ENCODE data around the gene CARM1. TPM values are rescaled to one million over a fixed set of nuclear protein-coding genes. Genes with fewer than 3 reads are reported as not detected.

The CARM1 gene
- polyA plus RNA-seq, 2 of the 4 experiments (the other 2 are of a cell fraction) = 15.2 to 32.2 TPM

GRCh38 chr19:10871711-10872545 lies 575 bp downstream of the CARM1 start:
- no peaks in the 10 kb centered on the region for H3K9me3 ChIP-seq
- peak overlapping the region; percentile 99 for H3K4me3 ChIP-seq
- TF ChIP-seq ZNF302 (CRISPR knock-in tag; IDR thresholded peaks at IDR 0.05) = no peak
- no peak for TF ChIP-seq HOXA7 (CRISPR knock-in tag; IDR thresholded peaks at IDR 0.05)
- no peak for TF ChIP-seq HOXB13 (CRISPR knock-in tag; IDR thresholded peaks at IDR 0.05; ENCODE audit: low read depth)
- no peak for TF ChIP-seq KDM5A (IDR thresholded peaks at IDR 0.05)
- TF ChIP-seq RARB (CRISPR knock-in tag; IDR thresholded peaks at IDR 0.05) = no peak
- no peak for TF ChIP-seq KDM1A (IDR thresholded peaks at IDR 0.05; ENCODE audit: low read depth)
- no peak for TF ChIP-seq CEBPB (IDR thresholded peaks at IDR 0.05)
- no peak for TF ChIP-seq ZC3H11A (IDR thresholded peaks at IDR 0.05)
- TF ChIP-seq TP53 (CRISPR knock-in tag; IDR thresholded peaks at IDR 0.05) = no peak
- TF ChIP-seq RCOR1 (IDR thresholded peaks at IDR 0.05; ENCODE audit: low read depth, low read length) = no peak
- TF ChIP-seq HEYL (CRISPR knock-in tag; IDR thresholded peaks at IDR 0.05) = no peak
- TF ChIP-seq BCL3 (IDR thresholded peaks at IDR 0.05) = no peak
- no peak for TF ChIP-seq USF2 (IDR thresholded peaks at IDR 0.05)
- TF ChIP-seq RAD21 (conservative IDR thresholded peaks at IDR 0.05 in 1 of 2, IDR thresholded peaks at IDR 0.05 in 1 of 2) = no peak
- no peak for TF ChIP-seq PHF8 (IDR thresholded peaks at IDR 0.05; ENCODE audit: borderline replicate concordance, low read depth)
- TF ChIP-seq CTCF (IDR thresholded peaks at IDR 0.05) = no peak
- H3K4me1 ChIP-seq = peaks cover 11% of the 10 kb centered on the region; the same call in 1 of the 3 replicates
- FAIRE-seq = no peak
- H3K4me2 ChIP-seq = peak overlapping the region; percentile 80
- POLR2A ChIA-PET = interaction anchor here (0.8 kb wide), 1 partner anchor 65 kb away, joined by 5 read pairs; no protein-coding TSS in a partner anchor
- DNase-seq (ENCODE audit: low read depth in 1 of 2, low spot score in 1 of 2) = no peak
- ATAC-seq = peak; percentile 7 to 27; a peak in 4 of 6 replicates
- H3K27ac ChIP-seq = peak overlapping the region; percentile 97 to 99
- CTCF ChIA-PET = interaction anchor here (0.6 to 2.0 kb wide), 12 partner anchors 8 to 163 kb away, joined by 3 to 9 read pairs (median 4); partner anchors contain the start of gene TMED1
- 0% methylated on average over 2 of the region's 90 CpGs for WGBS (ENCODE audit: missing lambda C conversion rate)

GRCh38 chr19:10872546-10873107 lies 1.3 kb downstream of the CARM1 start:
- FAIRE-seq = no peak
- Histone ChIP-seq H3K27ac (peak overlapping the region; percentile 97 to 99), H3K4me2 (peak overlapping the region; percentile 80), H3K9me3 (no peaks in the 10 kb centered on the region), H3K4me1 (peaks cover 11% of the 10 kb centered on the region; the same call in 1 of the 3 replicates), H3K4me3 (peak overlapping the region; percentile 99)
- 23% methylated on average over 16 of the region's 16 CpGs for WGBS (ENCODE audit: missing lambda C conversion rate)
- no peak for ATAC-seq
- ChIA-PET CTCF (interaction anchor here (0.8 to 2.0 kb wide), 8 partner anchors 8 to 37 kb away, joined by 3 to 9 read pairs (median 4); partner anchors contain the start of gene TMED1), POLR2A (interaction anchor here (0.8 kb wide), 1 partner anchor 64 kb away, joined by 5 read pairs; no protein-coding TSS in a partner anchor)
- DNase-seq (ENCODE audit: low read depth in 1 of 2, low spot score in 1 of 2) = no peak
- TF ChIP-seq NPAS2 (CRISPR knock-in tag; IDR thresholded peaks at IDR 0.05; ENCODE audit: borderline replicate concordance) = no peak
- TF ChIP-seq MAX (IDR thresholded peaks at IDR 0.05) = peak; percentile 29; the same call in 1 of the 2 replicates

Measured in A549 (cell line).